ENCODE measurements around the gene SRSF2.
A peak's percentile ranks its signal among the peaks of the same experiment; 100 is the strongest.
"Not testable (repeated sequence)": the region's sequence is repeated elsewhere in the genome, so short reads cannot be mapped to it uniquely, and the experiment has no call there.

Gene SRSF2

DNA sequence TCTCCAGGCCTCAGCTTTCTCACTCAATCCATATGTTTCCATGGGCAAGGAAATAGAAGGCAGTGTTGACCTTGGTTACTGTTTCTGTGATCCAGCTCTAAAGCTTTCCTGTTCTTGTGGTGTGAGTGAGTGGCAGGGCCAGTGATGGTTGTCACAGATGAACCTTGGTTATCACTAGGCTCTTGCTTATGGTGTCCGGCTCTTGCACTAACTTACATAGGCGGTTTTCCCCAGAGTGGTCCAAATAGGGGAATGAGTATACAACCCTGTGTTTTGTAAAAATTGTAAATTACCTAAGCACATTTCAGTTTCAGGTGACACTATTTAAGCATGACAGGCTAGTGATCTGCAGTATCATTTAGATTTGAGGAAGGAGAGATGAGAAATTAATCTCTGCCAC, 7.6 kb upstream of the SRSF2 start:
- H4K20me1 ChIP-seq: no peaks in the 10 kb centered on the region
- H3K4me2 ChIP-seq: no peak overlapping the region
- peaks cover 5 to 21% (median 15%) of the 10 kb centered on the region in 11 experiments; a peak in 19 of 22 replicates for H3K9me3 ChIP-seq (replicated peaks in 1 of 11)
- H3K4me3 ChIP-seq: no peak overlapping the region
- no peak overlapping the region for H3K9ac ChIP-seq
- peaks cover 19 to 33% (median 27%) of the 10 kb centered on the region in 10 experiments for H3K4me1 ChIP-seq
- H3K27ac ChIP-seq: no peak overlapping the region
- no peaks in the 10 kb centered on the region for H3K27me3 ChIP-seq
- H3K36me3 ChIP-seq: peaks cover 41 to 72% (median 54%) of the 10 kb centered on the region in 11 experiments
- no peak for TF ChIP-seq Cebpa-rat (IDR thresholded peaks at IDR 0.05)

DNA sequence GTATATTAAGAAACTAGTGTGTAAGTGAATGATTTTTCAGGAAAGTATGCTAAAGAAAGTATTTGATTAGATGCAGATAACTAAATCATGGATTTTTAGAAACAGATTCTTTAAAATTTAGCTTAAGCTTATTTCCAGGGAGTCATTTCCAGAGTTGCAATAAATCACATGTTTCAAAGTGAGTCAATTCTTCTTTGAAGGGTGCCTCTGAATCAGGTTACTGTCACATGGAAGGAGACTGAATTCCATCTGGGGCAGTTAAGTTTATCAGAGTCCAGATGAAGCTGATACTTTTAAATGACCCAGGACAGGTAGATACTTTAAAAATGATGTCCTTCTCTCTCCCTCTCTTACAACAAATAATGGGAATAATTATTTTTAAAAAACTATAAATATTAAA, 5.8 kb upstream of the SRSF2 start:
- Histone ChIP-seq H3K27me3 (no peaks in the 10 kb centered on the region), H3K9ac (no peak overlapping the region), H3K4me1 (peaks cover 24 to 35% (median 33%) of the 10 kb centered on the region in 10 experiments), H3K4me2 (no peak overlapping the region), H3K27ac (no peak overlapping the region), H4K20me1 (no peaks in the 10 kb centered on the region), H3K36me3 (peaks cover 41 to 64% (median 54%) of the 10 kb centered on the region in 11 experiments), H3K9me3 (replicated peaks in 1 of 11) (peaks cover 5 to 21% (median 15%) of the 10 kb centered on the region in 11 experiments; a peak in 19 of 22 replicates), H3K4me3 (no peak overlapping the region)
- TF ChIP-seq Cebpa-rat (IDR thresholded peaks at IDR 0.05): no peak

GRCh38 chr17:76740329-76741118, 3.4 kb upstream of the SRSF2 start:
- Histone ChIP-seq H3K9ac (no peak overlapping the region), H3K27me3 (no peaks in the 10 kb centered on the region), H3K27ac (no peak overlapping the region), H3K36me3 (peaks cover 34 to 59% (median 47%) of the 10 kb centered on the region in 11 experiments), H3K4me1 (peaks cover 14 to 25% (median 22%) of the 10 kb centered on the region in 10 experiments), H4K20me1 (peaks cover 4 to 15% (median 11%) of the 10 kb centered on the region in 11 experiments; a peak in 21 of 22 replicates), H3K9me3 (replicated peaks in 1 of 11) (peaks cover 0 to 10% (median under 1%) of the 10 kb centered on the region in 11 experiments; a peak in 6 of 22 replicates), H3K4me3 (no peak overlapping the region), H3K4me2 (peak overlapping the region in 10 of 11 experiments; percentile 1 to 97 (median 82); a peak in 12 of 22 replicates)
- no peak for TF ChIP-seq Cebpa-rat (IDR thresholded peaks at IDR 0.05)

GRCh38 chr17:76739568-76740115, 2.5 kb upstream of the SRSF2 start:
- not testable (repeated sequence) for H3K27ac ChIP-seq; H3K9me3 ChIP-seq (replicated peaks in 1 of 11); H3K27me3 ChIP-seq; H3K4me3 ChIP-seq
- H3K9ac ChIP-seq: peak overlapping the region in 2 of 11 experiments; percentile 81 to 100; a peak in 2 of 22 replicates
- H3K36me3 ChIP-seq: peaks cover 34 to 59% (median 47%) of the 10 kb centered on the region in 11 experiments
- H3K4me1 ChIP-seq: peaks cover 14 to 27% (median 22%) of the 10 kb centered on the region in 10 experiments
- peak overlapping the region; percentile 79 to 97 (median 91); a peak in 19 of 22 replicates for H3K4me2 ChIP-seq
- peaks cover 13 to 24% (median 20%) of the 10 kb centered on the region in 11 experiments; a peak in 21 of 22 replicates for H4K20me1 ChIP-seq

- H3K4me1 ChIP-seq: peaks cover 23 to 39% (median 30%) of the 10 kb centered on the region in 10 experiments
- peak overlapping the region; percentile 81 to 100 (median 99) for H3K9ac ChIP-seq
- peak overlapping the region; percentile 81 to 99 (median 95) for H3K4me3 ChIP-seq
- H3K4me2 ChIP-seq: peak overlapping the region; percentile 79 to 97 (median 91)
- H4K20me1 ChIP-seq: peaks cover 25 to 36% (median 32%) of the 10 kb centered on the region in 11 experiments; a peak in 21 of 22 replicates
- H3K36me3 ChIP-seq: peaks cover 34 to 59% (median 47%) of the 10 kb centered on the region in 11 experiments
- peak overlapping the region; percentile 79 to 99 (median 98); a peak in 21 of 22 replicates for H3K27ac ChIP-seq
- peaks cover 0 to 9% (median 0%) of the 10 kb centered on the region in 11 experiments; a peak in 3 of 22 replicates for H3K9me3 ChIP-seq (replicated peaks in 1 of 11)
- no peak for TF ChIP-seq Cebpa-rat (IDR thresholded peaks at IDR 0.05)
- H3K27me3 ChIP-seq: no peaks in the 10 kb centered on the region
Measured at GRCh38 chr17:76738468-76738850, 1.3 kb upstream of the SRSF2 start.

GRCh38 chr17:76737676-76738467, 741 bp upstream of the SRSF2 start, which contains the start of gene MFSD11:
Gene MFSD11, plus strand, starts transcription at chr17:76738119. Its CDS starts 234 bp downstream, at chr17:76738353.
- Histone ChIP-seq H3K27me3 (no peaks in the 10 kb centered on the region), H3K36me3 (peaks cover 35 to 59% (median 47%) of the 10 kb centered on the region in 11 experiments), H4K20me1 (peaks cover 31 to 42% (median 38%) of the 10 kb centered on the region in 11 experiments; a peak in 21 of 22 replicates), H3K9ac (peak within 1 kb of the TSS; percentile 94 to 100 (median 99)), H3K4me1 (peaks cover 29 to 45% (median 36%) of the 10 kb centered on the region in 10 experiments), H3K4me3 (peak within 1 kb of the TSS; percentile 81 to 99 (median 95)), H3K4me2 (peak within 1 kb of the TSS; percentile 86 to 97 (median 92)), H3K27ac (peak within 1 kb of the TSS; percentile 87 to 99 (median 98)), H3K9me3 (replicated peaks in 1 of 11) (peaks cover 0 to 9% (median 0%) of the 10 kb centered on the region in 11 experiments; a peak in 3 of 22 replicates)
- TF ChIP-seq Cebpa-rat (IDR thresholded peaks at IDR 0.05): no peak

- H3K4me3 ChIP-seq: peak overlapping the region; percentile 81 to 99 (median 95)
- peak overlapping the region; percentile 87 to 99 (median 98) for H3K27ac ChIP-seq
- peak overlapping the region; percentile 94 to 100 (median 99) for H3K9ac ChIP-seq
- H3K9me3 ChIP-seq (replicated peaks in 1 of 11): peaks cover 0 to 9% (median 0%) of the 10 kb centered on the region in 11 experiments; a peak in 3 of 22 replicates
- H3K4me1 ChIP-seq: peaks cover 42 to 58% (median 50%) of the 10 kb centered on the region in 10 experiments
- H3K4me2 ChIP-seq: peak overlapping the region; percentile 75 to 97 (median 91)
- no peak for TF ChIP-seq Cebpa-rat (IDR thresholded peaks at IDR 0.05)
- H4K20me1 ChIP-seq: peaks cover 45 to 55% (median 52%) of the 10 kb centered on the region in 11 experiments; a peak in 21 of 22 replicates
- H3K27me3 ChIP-seq: no peaks in the 10 kb centered on the region
- H3K36me3 ChIP-seq: peaks cover 48 to 61% (median 50%) of the 10 kb centered on the region in 11 experiments
Measured at GRCh38 chr17:76736349-76737081, 616 bp downstream of the SRSF2 start.

Measured in BLaER1 treated with 17β-estradiol and CSF1 and Interleukin-3, amounts not matched to agents 10 nM and 100 nM (cell line).